Measurements from ENCODE around the gene RGS5.

RGS5 gene

DNA sequence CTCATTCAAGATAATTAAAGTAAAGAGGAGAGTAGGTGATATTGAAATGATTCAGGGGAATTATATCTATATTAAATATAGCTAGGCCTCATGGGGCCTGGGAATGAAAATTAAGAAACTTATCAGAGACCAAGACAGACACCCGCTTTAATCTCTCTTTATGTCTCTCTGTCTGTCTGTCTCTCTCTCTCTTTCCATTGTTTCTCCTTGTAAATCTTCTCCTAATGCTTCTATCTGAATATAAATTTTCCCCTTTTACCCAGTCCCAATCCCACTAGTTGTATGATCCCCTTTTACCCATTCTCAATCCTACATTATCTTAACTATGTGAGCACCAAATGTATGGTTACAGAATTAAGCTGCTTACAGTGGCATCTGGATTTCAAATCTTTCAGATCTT is 61.2 kb downstream of the RGS5 start:
- no peak for DNase-seq

DNA sequence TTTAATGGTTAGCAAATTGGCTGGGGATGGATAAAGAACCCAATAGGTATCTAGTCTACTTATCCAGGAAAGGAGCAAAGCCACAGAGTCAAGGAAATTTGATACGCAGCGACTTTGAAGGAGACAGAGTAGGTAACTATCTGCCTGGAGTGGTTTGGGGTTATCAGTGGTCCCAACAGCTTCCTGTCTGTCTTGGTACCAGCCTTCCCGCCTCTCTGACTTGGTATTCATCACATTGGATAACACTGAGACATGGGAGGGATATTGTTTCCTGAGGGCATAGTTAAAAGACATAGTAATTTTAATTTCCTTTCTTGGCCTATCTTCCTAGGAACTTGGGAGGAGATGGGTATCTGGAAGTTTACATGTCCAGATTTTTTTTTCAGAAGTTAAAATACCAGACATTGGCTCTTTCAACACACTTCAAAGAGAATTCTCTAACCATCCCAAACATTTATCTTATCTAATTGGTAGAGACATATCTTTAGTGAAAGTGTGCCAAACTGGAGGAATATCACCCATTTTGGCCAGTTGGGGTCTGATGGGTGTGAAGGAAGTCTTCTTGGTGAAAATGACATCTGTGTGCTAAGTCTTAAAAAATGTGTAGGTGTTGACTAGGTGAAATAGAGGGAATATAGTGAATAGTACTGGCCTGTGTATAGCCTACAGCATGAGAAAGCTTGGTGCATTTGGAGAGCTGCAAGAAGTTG is 65.0 kb downstream of the RGS5 start:
- DNase-seq, result no peak

GRCh38 chr1:163131981-163132380 is 70.7 kb downstream of the RGS5 start:
- DNase-seq, result no peak

GRCh38 chr1:163130225-163130856 is 72.4 kb downstream of the RGS5 start:
- no peak for DNase-seq

GRCh38 chr1:163128282-163128681 is 74.4 kb downstream of the RGS5 start:
- DNase-seq, result no peak

DNA sequence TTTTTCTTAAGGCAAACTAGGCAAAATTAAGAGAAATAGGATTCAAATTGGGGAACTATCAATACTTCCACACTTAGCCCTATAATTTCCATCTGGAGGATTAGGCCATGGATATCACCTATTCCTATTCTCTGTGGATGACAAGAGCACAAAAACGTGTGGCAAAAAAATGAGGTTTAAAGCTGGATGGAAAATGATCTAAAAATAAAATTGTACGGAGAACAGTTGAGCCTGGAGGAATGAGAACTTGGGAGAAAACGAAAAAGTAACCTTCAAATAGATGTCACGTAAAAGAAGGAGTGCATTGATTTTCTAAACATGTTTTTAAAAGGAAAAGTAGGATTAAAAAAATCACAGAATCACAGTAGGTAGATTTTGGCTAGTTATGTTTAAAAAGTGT is 77.9 kb downstream of the RGS5 start:
- DNase-seq, result no peak

DNA sequence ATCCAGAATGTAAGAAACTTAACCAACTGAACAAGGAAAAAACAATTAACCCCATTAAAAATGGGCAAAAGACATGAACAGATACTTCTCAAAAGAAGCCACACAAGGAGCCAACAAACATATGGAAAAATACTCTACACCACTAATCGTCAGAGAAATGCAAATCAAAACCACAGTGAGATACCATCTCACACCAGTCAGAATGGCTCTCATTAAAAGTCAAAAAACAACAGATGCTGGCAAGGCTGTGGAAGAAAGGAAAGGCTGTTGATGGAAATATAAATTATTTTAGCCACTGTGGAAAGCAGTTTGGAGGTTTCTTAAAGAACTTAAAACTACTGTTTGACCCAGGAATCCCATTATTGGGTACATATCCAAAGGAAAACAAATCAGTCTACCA is 82.3 kb downstream of the RGS5 start:
- DNase-seq, result peak; percentile 27

GRCh38 chr1:163119707-163120106 is 83.0 kb downstream of the RGS5 start:
- no peak for DNase-seq

DNA sequence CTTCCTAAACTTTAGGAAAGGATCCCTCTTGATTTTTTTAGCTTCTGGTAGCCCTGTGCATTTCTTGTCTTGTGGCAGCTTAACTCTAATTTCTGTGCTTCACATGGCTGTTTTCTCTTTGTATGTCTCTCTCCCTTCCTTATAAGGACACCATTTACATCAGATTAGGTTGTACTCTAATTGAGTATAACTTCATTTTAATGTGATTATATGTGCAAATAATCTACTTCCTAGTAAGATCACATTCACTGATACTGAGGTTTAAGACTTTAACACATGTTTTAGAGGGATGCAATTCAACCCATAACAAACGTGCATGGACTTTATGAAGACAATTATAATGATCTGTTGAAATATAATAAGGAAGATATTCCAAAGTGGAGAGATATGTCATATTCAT is 86.8 kb downstream of the RGS5 start:
- no peak for DNase-seq

DNA sequence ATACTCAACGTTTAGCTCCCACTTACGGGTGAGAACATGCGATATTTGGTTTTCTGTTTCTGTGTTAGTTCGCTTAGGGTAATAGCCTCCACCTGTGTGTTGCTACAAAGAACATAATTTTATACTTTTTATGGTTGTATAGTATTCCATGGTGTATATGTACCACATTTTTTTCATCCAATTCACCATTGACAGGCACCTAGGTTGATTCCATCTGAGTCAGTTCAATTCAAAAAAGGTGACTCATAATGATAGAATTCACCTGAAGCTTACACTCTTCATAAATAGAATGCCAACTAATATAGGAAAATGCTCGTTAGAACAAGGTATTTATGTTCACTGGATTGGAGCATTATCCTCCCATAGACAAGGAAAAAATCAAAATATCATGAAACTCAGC is 95.1 kb downstream of the RGS5 start:
- DNase-seq, result no peak

DNA sequence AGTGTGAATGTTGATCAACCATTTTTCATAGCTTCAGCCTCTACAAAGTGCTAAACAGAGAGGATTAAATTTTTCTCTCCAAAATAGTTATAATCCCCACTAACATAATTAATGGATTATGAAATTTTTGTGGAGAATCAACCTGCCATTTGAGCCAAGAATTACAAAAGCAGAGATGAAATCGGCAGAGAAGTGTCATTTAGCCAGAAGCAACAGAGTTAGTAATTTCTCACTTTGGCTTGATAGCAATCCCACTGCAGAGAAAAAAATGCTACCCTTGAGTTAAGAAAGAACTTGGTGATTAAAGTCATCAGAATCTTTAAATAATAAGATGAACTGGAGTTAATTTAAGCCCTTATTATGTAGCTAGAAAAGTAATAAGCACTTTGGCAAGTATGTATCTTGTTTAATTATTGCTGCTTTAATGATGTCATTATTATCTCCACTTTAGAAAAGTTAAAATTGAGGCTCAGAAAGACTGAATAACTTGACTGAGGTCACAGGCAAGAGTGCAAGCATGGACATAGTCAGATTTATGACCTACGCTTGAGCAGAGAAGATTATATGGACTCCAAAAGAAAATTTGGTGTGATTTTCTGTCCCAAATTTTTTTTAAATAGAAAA is 96.2 kb downstream of the RGS5 start:
- DNase-seq, result peak; percentile 3

- no peak for DNase-seq
These were observed 98.2 kb downstream of the RGS5 start for GRCh38 chr1:163104385-163105099.

DNA sequence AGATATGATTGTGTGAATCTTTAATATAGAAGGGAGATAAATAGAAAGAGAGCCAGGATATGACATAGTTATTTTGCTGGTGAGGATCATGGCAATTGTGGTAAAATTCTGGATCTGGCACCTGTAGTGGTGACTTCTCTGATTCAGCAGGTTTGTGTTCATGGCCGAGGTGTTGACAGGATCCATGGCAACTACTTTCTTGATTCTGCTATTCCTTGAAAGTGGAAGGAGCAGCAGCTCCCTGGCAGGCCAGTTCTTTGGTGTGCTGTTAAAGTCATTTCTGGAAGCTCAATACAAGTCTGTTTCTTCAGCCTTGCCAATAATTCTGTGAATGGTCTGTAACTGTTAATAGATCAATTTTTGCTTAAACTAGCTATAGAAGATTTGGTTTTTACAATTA is 100.1 kb downstream of the RGS5 start:
- no peak for DNase-seq

GRCh38 chr1:163095213-163095612 is 107.5 kb downstream of the RGS5 start:
- no peak for DNase-seq

GRCh38 chr1:163094589-163094988 is 108.1 kb downstream of the RGS5 start:
- no peak for DNase-seq

DNA sequence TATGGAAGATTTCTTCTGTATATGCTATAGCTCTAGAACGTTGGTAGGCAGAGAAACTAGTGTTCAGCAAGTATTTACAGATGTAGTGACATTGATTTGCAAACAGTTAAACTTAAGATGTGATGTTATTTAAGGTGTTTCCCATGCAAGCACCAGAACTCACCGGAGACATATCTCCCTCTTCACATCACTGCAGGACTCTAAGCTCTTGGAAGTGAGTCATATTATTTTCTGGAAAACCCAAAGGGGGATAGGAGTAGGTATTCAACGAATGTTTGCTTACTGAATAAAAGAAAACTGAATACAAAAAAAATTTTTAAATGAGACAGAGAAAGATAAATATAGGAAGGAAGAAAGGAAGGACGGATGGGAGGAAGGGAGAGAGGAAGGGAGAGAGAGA is 108.5 kb downstream of the RGS5 start:
- DNase-seq, result no peak

- DNase-seq, result no peak
These were observed 109.1 kb downstream of the RGS5 start for GRCh38 chr1:163093579-163093978.

- no peak for DNase-seq
These were observed 109.5 kb downstream of the RGS5 start for GRCh38 chr1:163093169-163093568.

Data from fibroblast of skin of right quadriceps (primary cell).